Smooth muscle cell (in vitro differentiated cells): ENCODE results near the gene GALNT10. TPM values are rescaled to one million over a fixed set of nuclear protein-coding genes. Genes with fewer than 3 reads are reported as not detected.

ENCODE experiments used
- DNase-seq: peaks from one replicate; lab custom pipeline; 2025; ENCODE audit not compliant: unreplicated experiment; lab: John Stamatoyannopoulos, UW
- H2AFZ ChIP-seq: fragments of 200-600 bp; sonication (generic); 2 replicates; pipeline ENCODE4 v1.6.0; 2016; ENCODE audit warnings: antibody characterized with exemption, low read depth, mild to moderate bottlenecking
- H3F3A ChIP-seq: fragments of 200-600 bp; sonication (generic); 2 replicates; pipeline ENCODE4 v1.6.0; 2017; ENCODE audit warnings: antibody characterized with exemption, low read depth
- H3K27ac ChIP-seq: fragments of 200-600 bp; sonication (generic); 2 replicates; pipeline ENCODE4 v1.5.1; 2016; ENCODE audit warnings: low read depth, mild to moderate bottlenecking
- H3K27me3 ChIP-seq: fragments of 200-600 bp; sonication (generic); 2 replicates; pipeline ENCODE4 v1.6.1; 2016; ENCODE audit warnings: low read depth, mild to moderate bottlenecking
- H3K36me3 ChIP-seq: fragments of 200-600 bp; sonication (generic); 2 replicates; pipeline ENCODE4 v1.5.1; 2016; ENCODE audit warnings: low read depth
- H3K4me1 ChIP-seq: fragments of 200-600 bp; sonication (generic); 2 replicates; pipeline ENCODE4 v1.5.1; 2016; ENCODE audit warnings: low read depth
- H3K4me2 ChIP-seq: fragments of 200-600 bp; sonication (generic); 2 replicates; pipeline ENCODE4 v1.6.0; 2016; ENCODE audit warnings: mild to moderate bottlenecking
- H3K4me3 ChIP-seq: fragments of 200-600 bp; sonication (generic); 2 replicates; pipeline ENCODE4 v1.5.1; 2016; ENCODE audit warnings: mild to moderate bottlenecking
- H3K79me2 ChIP-seq: fragments of 200-600 bp; sonication (generic); 2 replicates; pipeline ENCODE4 v1.6.0; 2016; ENCODE audit warnings: low read depth, mild to moderate bottlenecking
- H3K9ac ChIP-seq: fragments of 200-600 bp; sonication (generic); 2 replicates; pipeline ENCODE4 v1.6.0; 2016; ENCODE audit warnings: low read depth
- H3K9me3 ChIP-seq: fragments of 200-600 bp; sonication (generic); replicated peaks from 2 replicates; pipeline ENCODE4 v1.5.1; 2016; ENCODE audit warnings: low read depth
- H4K20me1 ChIP-seq: fragments of 200-600 bp; sonication (generic); 2 replicates; pipeline ENCODE4 v1.6.0; 2016; ENCODE audit warnings: low read depth
- WGBS: methylation state at CpG from one replicate; pipeline ENCODE4 v1.1.7; 2016; ENCODE audit warnings: low lambda C conversion rate; 5-methylcytosine and 5-hydroxymethylcytosine counted together
- polyA plus RNA-seq: library from polyadenylated mRNA; unstranded; fragments of >200 nt; fragmentation: Nextera tagmentation; extraction: Ambion mirVana; gene quantifications from 2 replicates; pipeline ENCODE4 v1.2.1, GENCODE V29; 2016
- total RNA-seq: library from RNA; depleted of rRNA; stranded (reverse); fragments of >200 nt; gene quantifications from 2 replicates; pipeline ENCODE4 v1.2.3, GENCODE V29; 2014
- TF ChIP-seq, protein P1 (sequence below): fragments of 200-600 bp; sonication (generic); IDR thresholded peaks from 2 replicates; pipeline ENCODE4 v1.5.1; 2017; ENCODE audit warnings: borderline replicate concordance, mild to moderate bottlenecking, antibody characterized with exemption; ENCODE audit not compliant: insufficient read depth, poor library complexity, severe bottlenecking

GALNT10 gene
- total and polyA plus RNA-seq, 2 experiments from 2014 or later: 23.6 to 24.6 TPM

DNA sequence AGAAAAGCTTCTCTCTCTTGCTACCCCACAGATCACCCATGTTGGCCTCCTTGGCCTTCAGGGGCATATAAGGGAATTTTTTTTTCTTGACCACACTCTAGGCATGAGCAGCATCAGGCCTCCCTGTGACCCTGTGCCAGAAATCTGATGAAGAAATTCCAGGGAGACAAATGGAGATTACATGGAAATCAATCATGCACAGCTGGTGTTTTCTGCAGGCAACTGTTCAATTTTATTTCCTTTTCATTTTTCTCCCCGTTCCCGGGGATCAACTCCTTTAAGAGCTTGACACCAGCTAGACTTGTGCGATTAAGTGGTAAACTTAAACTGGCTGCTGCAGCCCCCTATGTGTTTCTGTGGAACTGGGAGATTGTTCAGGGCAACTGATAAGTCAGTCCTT, 59.3 kb downstream of the GALNT10 start:
- Histone ChIP-seq H3K9ac (no peak overlapping the region), H2AFZ (no peak overlapping the region), H4K20me1 (no peaks in the 10 kb centered on the region), H3F3A (no peaks in the 10 kb centered on the region), H3K27me3 (no peaks in the 10 kb centered on the region), H3K4me3 (no peak overlapping the region), H3K4me1 (no peaks in the 10 kb centered on the region), H3K4me2 (no peak overlapping the region), H3K27ac (no peak overlapping the region), H3K36me3 (no peaks in the 10 kb centered on the region), H3K9me3 (no peaks in the 10 kb centered on the region), H3K79me2 (peaks cover 13% of the 10 kb centered on the region)
- WGBS: 67% methylated on average over 3 of the region's 3 CpGs
- DNase-seq: no peak
- TF ChIP-seq, protein P1, sequence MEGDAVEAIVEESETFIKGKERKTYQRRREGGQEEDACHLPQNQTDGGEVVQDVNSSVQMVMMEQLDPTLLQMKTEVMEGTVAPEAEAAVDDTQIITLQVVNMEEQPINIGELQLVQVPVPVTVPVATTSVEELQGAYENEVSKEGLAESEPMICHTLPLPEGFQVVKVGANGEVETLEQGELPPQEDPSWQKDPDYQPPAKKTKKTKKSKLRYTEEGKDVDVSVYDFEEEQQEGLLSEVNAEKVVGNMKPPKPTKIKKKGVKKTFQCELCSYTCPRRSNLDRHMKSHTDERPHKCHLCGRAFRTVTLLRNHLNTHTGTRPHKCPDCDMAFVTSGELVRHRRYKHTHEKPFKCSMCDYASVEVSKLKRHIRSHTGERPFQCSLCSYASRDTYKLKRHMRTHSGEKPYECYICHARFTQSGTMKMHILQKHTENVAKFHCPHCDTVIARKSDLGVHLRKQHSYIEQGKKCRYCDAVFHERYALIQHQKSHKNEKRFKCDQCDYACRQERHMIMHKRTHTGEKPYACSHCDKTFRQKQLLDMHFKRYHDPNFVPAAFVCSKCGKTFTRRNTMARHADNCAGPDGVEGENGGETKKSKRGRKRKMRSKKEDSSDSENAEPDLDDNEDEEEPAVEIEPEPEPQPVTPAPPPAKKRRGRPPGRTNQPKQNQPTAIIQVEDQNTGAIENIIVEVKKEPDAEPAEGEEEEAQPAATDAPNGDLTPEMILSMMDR: no peak

GRCh38 chr5:154251529-154251928, 61.0 kb downstream of the GALNT10 start:
- H3K4me1 ChIP-seq: no peaks in the 10 kb centered on the region
- H3K4me3 ChIP-seq: no peak overlapping the region
- no peaks in the 10 kb centered on the region for H3K9me3 ChIP-seq
- DNase-seq: no peak
- TF ChIP-seq, protein P1: no peak
- H4K20me1 ChIP-seq: no peaks in the 10 kb centered on the region
- no peaks in the 10 kb centered on the region for H3F3A ChIP-seq
- H3K27me3 ChIP-seq: no peaks in the 10 kb centered on the region
- H3K36me3 ChIP-seq: no peaks in the 10 kb centered on the region
- no peak overlapping the region for H2AFZ ChIP-seq
- H3K9ac ChIP-seq: no peak overlapping the region
- no peak overlapping the region for H3K27ac ChIP-seq
- H3K4me2 ChIP-seq: no peak overlapping the region
- H3K79me2 ChIP-seq: peaks cover 7% of the 10 kb centered on the region

GRCh38 chr5:154253807-154254206, 63.3 kb downstream of the GALNT10 start:
- Histone ChIP-seq H4K20me1 (no peaks in the 10 kb centered on the region), H3K4me1 (no peaks in the 10 kb centered on the region), H3K9ac (no peak overlapping the region), H3K36me3 (no peaks in the 10 kb centered on the region), H3K4me3 (no peak overlapping the region), H3K9me3 (no peaks in the 10 kb centered on the region), H3K79me2 (peaks cover 7% of the 10 kb centered on the region), H3K4me2 (no peak overlapping the region), H3F3A (no peaks in the 10 kb centered on the region), H3K27me3 (no peaks in the 10 kb centered on the region), H3K27ac (no peak overlapping the region), H2AFZ (no peak overlapping the region)
- TF ChIP-seq, protein P1: no peak
- DNase-seq: no peak
- 98% methylated on average over 2 of the region's 2 CpGs for WGBS

DNA sequence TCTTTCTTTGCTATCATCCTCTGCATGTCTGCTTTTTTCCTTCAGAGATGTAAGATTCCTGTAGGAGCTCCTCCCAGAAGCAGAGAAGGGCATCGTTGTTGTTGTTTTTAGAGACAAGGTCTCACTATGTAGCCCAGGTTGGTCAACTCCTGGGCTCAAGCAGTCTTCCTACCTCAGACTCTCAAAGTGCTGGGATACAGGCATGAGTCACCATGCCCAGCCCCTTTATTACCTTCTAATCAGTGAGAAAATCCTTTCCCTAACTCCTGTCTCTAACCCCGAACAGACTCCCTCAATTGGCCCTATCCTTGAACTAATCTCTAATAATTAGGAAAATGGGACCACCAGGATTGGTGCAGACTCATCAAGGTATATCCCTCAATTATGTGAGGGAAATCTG, 64.4 kb downstream of the GALNT10 start:
- H3K27ac ChIP-seq: no peak overlapping the region
- DNase-seq: no peak
- WGBS: 37% methylated on average over 2 of the region's 2 CpGs

More for the DNA sequence above, 64.4 kb downstream of the GALNT10 start:
- Histone ChIP-seq H2AFZ (no peak overlapping the region), H3F3A (peaks cover 2% of the 10 kb centered on the region), H3K4me1 (peaks cover 7% of the 10 kb centered on the region), H4K20me1 (no peaks in the 10 kb centered on the region), H3K9me3 (no peaks in the 10 kb centered on the region), H3K4me3 (no peak overlapping the region), H3K9ac (no peak overlapping the region), H3K27me3 (no peaks in the 10 kb centered on the region), H3K4me2 (no peak overlapping the region), H3K79me2 (peaks cover 7% of the 10 kb centered on the region), H3K36me3 (no peaks in the 10 kb centered on the region)
- TF ChIP-seq, protein P1: no peak
